NCI-H146 (cell line): ENCODE measurements around the gene CHST6.
"Not testable (repeated sequence)": the region's sequence is repeated elsewhere in the genome, so short reads cannot be mapped to it uniquely, and the experiment has no call there.

ENCODE experiments used
- DNase-seq: peaks from one replicate; lab custom pipeline; 2025; lab: John Stamatoyannopoulos, UW

Gene CHST6

GRCh38 chr16:75502916-75503605 lies 7.8 kb upstream of the CHST6 start:
- no peak for DNase-seq

- DNase-seq, result not testable (repeated sequence)
Measured at GRCh38 chr16:75501820-75502219, 6.6 kb upstream of the CHST6 start.

DNA sequence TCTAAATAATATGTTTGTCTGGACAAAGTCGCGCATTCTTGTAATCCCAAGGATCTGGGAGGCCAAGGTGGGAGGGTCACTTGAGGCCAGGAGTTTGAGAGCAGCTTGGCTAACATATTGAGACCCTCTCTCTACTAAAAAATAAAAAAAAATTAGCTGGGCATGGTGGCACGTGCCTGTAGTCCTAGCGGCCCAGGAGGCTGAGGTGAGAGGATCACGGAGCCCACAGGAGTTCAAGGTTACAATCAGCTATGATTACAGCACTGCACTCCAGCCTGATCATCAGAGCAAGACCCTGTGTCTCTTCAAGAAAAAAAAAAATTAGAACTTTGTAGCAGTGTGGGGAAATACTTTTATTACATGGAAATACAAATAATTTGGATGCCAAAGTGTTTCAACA lies 6.1 kb upstream of the CHST6 start:
- no peak for DNase-seq

GRCh38 chr16:75498605-75499322 lies 3.5 kb upstream of the CHST6 start:
- peak; percentile 9 for DNase-seq

DNA sequence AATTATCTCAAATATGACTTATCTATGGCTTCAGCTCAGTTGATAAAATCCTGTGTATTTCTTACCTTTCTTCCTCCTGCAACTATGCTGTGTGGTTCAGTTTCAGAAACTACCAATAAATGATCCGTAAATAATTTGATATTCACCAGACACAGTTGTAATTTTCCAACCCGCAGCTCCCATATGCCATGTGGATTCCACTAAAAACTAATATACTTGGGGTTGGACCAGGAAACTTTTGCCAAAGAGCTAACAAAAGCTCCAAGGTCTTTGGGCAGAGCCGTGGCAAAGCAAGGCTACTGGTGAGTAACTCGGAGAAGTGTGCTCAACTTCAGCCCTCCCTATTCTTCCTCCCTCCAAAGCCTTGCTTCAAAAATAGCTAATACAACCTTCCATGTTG lies 2.3 kb upstream of the CHST6 start:
- DNase-seq, result no peak

- no peak for DNase-seq
Measured at GRCh38 chr16:75494661-75495075, 573 bp downstream of the CHST6 start.

DNA sequence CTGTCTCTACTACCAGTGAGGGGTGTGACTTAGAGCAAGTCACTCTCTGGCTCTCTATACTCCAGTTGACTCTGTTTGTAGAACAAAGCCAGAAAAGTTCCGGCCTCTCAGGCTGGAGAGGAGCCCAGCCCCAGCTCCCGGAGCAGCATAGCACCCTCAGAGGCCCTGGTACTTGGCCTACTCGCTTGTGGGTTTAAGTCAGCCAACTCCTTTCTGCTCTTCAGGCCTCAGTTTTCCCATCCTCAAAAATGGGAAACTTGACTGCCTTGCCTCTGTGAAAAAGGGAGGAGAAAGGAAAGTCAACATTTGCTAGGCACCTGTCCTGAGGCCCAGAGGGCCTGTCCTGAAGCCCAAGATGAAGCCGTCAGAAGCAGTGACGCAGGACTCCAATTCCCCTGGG lies 1.1 kb downstream of the CHST6 start:
- DNase-seq, result no peak

- DNase-seq, result peak; percentile 74
Measured at GRCh38 chr16:75491876-75492275, 3.4 kb downstream of the CHST6 start.

DNA sequence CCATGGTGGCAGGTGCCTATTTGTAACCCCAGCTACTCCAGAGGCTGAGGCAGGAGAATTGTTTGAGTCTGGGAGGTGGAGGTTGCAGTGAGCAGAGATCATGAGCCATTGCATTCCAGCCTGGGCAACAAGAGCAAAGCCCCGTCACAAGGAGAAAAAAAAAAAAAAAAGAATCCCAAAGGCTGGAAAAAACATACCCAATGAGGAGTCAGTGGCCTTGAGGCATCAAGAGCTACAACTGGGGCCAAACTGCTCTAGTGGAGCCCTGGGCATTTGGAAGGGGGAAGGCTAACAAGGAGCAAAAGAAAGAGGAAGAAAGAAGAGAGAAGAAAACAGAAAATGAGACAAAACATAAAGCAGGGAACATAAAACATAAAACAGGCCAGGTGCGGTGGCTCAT lies 6.9 kb downstream of the CHST6 start:
- no peak for DNase-seq

DNA sequence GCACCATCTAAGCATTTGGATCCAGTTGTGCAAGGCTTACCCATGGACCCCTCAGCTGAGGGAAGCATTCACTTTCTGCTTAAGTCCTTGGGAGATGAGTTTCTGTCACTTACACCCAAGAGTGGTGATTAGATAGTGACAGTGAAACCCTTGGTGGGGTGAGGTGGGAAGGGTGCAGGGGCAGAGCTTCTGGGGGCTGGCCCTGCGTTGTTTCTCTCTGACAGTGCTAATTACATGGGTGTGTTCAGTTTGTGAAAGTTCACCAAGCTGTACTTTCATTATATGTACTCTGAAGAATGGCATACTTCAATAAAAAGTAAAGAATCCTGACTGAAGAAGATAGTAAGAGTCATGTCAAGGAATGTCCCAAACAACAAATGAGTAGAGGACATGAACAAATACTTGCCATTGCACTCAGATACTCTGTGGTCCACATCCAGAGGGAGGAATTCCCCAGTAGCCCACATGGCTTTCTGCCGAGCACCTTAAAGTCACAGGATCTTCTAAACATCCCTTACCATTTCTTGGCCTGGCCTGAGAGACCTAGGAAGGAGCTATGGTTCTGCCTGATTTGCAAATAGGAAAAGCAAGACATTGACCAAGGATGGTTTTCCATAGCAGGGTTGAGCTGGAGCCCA lies 8.4 kb downstream of the CHST6 start:
- no peak for DNase-seq

DNA sequence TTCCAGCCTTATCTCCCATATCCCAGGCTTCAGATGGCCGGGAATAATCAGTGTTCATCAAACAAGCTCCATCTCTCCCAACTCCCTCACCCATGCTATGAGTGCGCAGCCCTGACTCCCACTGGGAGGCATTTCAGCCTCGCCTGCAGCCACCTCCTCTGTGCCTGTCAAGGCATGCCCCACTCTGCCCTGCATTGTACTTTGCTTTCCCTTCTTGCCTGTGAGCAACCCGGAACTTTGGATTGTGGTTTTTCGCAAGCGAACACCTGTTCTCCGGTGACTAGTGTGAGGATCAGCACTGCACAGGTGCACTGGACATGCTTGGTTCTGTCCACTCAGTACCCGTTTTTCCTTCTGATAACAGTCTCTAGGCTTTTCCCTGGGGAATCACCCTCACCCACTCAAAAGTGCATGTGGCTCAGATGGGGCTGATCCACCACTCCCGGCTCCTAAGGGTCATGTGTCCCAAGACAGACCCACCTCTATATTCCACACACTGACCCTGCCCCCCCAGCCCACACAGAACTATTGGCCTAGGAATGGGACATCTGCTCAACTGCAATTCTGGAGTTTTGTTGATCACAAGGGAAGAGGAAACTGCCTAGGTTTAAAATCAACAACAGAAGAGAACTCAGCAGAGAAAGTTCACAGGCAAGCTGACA lies 9.1 kb downstream of the CHST6 start:
- DNase-seq, result peak; percentile 69

DNA sequence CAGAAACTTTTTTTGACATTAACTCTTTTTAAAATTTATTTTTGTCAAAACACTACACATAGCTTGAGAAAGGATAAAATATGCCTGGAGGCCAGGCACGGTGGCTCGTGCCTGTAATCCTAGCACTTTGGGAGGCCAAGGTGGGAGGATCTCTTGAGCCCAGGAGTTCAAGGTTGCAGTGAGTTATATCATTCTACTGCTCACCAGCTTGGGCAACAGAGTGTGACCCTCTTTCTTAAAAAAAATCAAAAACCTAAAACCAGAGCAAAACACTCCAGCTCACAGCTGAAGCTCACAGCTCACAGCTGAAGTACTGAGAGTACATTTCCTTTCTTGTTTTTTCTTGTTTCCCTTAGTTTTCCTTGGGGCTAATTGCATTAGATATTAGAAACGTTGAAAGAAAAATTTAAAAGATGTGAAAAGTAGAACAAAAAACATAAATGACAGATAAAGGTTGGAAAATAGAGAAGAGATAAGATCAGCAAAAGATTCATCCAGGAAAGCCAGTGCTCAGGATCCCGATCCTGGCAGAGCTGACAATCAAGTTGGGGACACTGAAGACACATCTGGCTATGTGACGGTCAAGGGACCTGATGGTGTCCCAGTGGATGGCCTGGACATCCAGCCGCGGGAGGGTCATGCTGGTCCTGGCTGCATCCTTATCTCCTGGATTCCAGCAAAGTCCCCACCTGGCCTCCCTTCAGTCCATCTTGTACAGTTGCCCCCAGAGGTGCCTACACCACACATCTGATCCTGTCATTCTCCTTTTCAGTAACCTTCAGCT lies 9.8 kb downstream of the CHST6 start:
- no peak for DNase-seq

- no peak for DNase-seq
Measured at GRCh38 chr16:75483222-75483621, 12.0 kb downstream of the CHST6 start.

DNA sequence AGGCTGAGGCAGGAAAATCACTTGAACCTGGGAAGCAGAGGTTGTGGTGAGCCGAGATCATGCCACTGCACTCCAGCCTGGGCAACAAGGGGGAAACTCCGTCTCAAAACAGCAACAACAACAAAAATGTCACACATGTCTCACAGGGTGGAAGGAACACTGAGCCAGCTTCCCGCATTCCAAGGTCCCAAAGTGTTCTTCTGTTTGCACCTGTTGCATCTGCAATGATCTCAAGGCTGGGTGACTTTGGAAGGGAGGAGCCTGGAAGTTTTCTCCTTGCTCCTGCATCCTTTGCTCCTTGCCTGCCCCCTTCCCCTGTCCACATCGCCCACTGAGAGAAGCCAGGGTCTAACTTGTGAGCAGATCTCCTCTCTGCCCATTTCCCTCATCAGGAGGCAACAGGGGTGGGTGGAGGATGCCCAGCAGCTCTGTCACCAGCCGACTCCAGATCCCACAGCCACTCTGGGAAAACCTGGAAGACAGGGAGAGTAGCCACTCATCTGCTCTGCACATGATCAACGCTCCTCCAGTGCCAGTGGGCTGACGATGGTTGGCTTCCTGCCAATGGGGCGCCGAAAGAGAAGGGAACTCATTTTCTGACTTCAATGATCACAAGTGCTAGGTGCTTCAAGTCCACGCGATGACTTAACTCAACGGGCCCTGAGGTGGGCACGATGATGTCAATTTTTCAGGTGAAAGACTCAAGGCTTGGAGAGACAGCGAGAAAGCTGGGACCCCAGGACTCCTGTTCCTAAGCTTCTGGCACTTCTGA lies 12.6 kb downstream of the CHST6 start:
- no peak for DNase-seq

GRCh38 chr16:75481475-75481874 lies 13.8 kb downstream of the CHST6 start:
- DNase-seq, result peak; percentile 5

GRCh38 chr16:75479421-75479990 lies 15.7 kb downstream of the CHST6 start:
- no peak for DNase-seq

DNA sequence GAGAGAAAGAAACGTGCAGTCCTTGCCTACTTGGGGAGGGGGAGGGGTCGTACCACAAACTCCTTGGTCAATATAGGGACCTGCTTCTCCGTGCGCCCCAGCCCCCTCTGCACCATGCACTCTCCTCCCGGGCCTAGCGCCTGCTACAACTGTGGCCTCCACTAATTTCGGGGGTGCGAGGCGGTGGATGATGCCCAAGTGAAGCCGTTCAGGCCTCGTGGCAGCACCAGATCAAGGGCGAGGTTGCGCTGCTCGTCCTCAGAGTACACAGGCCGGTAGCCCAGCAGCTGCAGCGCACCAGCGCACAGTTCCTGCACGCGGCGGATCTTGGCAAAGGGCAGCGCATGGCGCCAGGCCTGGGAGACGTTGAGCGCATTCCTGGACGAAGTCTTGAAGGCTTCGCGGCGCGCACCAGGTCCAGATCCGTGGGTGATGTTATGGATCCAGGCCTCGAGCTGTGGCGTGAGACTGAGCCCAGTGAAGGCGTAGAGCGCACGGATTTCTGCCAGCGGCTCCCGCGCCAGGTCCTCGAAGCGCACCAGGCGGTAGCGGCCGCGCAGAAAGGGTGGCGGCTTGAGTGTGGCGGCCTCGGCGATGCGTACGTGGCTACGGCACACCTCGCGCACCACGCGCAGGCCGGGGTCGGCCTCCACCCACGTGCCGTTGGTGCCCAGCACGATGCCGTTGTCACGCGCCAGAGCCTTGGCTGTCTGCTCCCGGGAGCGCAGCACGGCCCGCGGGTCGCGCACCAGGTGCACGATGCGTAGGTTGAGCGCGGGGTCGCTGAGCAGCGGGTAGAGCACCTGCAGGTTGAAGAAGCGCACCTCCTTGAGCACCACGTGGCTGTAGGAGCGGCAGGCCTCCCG lies 16.5 kb downstream of the CHST6 start:
- DNase-seq, result no peak

- DNase-seq, result no peak
Measured at GRCh38 chr16:75477680-75478473, 17.4 kb downstream of the CHST6 start.

DNA sequence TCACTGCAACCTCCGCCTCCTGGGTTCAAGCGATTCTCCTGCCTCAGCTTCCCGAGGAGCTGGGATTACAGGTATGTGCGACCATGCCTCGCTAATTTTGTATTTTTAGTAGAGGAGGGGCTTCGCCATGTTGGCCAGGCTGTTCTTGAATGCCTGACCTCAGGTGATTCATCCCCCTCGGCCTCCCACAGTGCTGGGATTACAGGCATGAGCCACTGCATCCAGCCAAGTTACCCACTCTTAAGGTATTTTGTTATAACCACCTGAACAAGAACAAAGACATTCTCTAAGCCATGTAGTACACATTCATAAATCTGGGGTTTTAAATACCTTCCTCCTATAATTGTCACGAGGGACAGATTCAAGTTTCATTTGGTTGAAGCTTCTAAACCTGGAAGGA lies 18.4 kb downstream of the CHST6 start:
- DNase-seq, result no peak
